ENCODE data around the gene TMEM179B.

GRCh38 chr11:62823677-62824076 lies 36.5 kb downstream of the TMEM179B start:
- TF ChIP-seq EZH2 (IDR thresholded peaks at IDR 0.05; ENCODE audit: insufficient read depth, low read length) (no peak), CTCF (IDR thresholded peaks at IDR 0.05; ENCODE audit: insufficient read depth, low read depth, low read length) (no peak)
